Renal pelvis (tissue), 4 donors: Measurements from ENCODE around the gene TPRG1L. TPM values are rescaled to one million over a fixed set of nuclear protein-coding genes. Genes with fewer than 3 reads are reported as not detected.
A peak's percentile ranks its signal among the peaks of the same experiment; 100 is the strongest.
"Not testable (repeated sequence)": the region's sequence is repeated elsewhere in the genome, so short reads cannot be mapped to it uniquely, and the experiment has no call there.

Source experiments
- DNase-seq: peaks from one replicate; pipeline ENCODE4 v3.0.0-alpha.2; 2013
- polyA plus RNA-seq, 3 donors: library from polyadenylated mRNA; unstranded; fragments of 120-200 nt; gene quantifications; one replicate each; pipeline ENCODE4 v1.2.1, GENCODE V29; 2013; ENCODE audit not compliant: insufficient read length in 3 of 3

Gene TPRG1L
- polyA plus RNA-seq, 3 donors: 39.8 to 46.1 (median 41.1) TPM

DNA sequence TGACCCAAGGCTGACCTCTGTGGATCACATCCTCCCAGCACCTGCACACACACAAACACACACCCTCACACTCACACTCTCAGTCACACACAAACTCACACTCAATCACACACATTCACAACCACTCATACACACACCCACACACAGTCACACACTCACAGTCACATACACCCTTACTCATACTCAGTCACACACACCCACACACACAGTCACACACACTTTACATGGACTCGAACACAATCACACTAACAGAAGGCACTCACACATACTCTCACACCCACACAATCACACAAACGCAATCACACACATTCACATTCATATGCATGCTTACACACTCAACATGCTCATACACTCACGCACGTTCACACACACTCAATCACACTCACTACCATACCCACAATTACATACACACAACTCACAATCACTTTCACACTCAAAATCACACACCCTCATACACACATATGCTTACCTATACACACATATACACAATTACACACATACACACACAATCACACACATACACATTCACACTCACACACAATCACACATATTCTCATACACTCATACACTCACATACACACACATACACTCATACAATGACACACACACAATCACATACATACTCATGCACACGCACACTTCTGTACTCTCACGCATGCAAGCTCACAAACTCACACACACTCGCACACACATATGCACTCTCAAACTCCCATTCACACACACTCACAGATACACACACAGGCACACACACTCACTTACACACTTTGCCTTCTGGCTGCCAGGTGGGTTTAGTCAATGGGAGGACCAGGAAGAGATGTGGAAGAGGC is 19.6 kb upstream of the TPRG1L start:
- DNase-seq: no peak

DNA sequence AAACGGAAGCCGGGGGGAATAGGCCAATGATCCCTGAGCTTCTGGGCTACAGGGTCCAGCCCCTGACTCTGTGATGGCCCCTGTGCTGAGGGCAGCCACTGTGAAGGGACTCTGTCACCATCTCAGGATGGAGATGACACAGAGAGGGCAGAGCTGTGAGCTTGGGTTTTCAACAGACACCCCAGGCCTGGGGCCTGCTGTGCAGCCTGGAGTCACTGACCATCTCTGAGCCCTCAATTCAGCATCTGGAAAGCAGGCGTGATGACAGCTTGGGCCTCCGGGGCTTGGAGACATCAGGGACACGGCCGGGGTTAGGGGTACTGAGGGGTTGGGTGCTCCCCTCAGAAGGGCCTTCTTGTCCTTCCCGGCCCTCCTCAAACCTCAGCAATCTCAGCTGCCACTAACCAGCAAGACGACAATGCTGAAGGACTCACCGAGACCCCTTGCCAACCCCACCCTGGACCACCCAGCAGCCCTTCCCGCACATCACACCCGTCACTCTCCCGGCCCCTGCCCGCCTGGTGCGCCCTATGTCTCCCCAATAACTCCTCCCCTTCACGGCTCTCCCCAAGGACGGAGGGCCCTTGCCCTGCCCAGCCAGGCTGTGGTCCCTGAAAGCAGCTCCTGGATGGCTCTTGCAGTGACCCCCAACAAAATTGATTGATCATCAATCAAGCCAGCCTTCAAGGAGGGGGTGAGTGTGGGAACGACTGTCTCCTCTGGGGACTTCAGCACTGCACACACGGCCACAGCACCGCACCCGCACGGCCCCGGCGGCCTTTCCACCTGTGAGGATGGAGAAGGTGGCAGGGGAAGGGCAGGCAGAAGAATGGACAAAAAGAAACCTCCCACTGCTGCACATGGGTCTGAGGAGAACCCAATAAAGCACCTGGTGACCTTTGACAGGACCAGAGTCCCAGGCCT is 17.8 kb upstream of the TPRG1L start:
- no peak for DNase-seq

DNA sequence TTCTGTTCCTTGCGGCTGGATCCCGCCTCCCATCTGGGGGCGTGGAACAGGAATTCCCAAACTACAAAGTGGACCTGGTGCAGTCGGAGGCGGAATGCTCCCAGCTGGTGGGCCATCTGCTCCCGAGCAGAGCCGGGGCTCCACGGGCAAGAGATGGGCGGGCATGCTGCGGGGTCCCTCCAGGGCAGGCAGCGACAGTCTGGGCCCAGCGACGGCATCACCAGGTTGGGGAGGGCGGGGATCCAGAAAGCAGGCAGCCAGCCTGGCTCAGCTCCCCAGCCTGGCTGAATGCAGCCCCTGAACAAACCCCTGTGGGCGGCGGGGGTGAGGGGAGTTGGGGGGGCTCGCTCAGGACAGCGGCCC is 17.1 kb upstream of the TPRG1L start:
- no peak for DNase-seq

DNA sequence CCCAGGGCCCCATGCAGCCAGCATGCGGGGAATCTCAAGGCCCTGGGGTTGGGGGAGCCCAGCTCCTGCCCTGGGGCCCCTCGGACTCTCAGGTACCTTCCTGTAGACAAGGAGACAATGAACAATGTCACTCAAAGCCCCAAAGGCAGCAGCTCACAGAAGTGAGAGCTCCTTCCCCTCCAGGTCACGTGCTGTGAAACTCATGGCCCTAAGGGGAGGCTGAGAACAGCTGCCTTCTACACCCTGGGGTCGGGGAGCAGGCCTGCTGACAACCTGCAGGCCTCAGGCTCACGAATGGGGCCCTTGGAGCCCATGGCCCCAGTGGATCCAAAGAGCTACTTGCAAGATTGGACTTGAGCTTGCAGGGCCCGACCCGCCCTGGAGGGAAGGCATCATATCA is 16.7 kb upstream of the TPRG1L start:
- DNase-seq: no peak

- no peak for DNase-seq
Observed at GRCh38 chr1:3609016-3609768, 15.6 kb upstream of the TPRG1L start.

DNA sequence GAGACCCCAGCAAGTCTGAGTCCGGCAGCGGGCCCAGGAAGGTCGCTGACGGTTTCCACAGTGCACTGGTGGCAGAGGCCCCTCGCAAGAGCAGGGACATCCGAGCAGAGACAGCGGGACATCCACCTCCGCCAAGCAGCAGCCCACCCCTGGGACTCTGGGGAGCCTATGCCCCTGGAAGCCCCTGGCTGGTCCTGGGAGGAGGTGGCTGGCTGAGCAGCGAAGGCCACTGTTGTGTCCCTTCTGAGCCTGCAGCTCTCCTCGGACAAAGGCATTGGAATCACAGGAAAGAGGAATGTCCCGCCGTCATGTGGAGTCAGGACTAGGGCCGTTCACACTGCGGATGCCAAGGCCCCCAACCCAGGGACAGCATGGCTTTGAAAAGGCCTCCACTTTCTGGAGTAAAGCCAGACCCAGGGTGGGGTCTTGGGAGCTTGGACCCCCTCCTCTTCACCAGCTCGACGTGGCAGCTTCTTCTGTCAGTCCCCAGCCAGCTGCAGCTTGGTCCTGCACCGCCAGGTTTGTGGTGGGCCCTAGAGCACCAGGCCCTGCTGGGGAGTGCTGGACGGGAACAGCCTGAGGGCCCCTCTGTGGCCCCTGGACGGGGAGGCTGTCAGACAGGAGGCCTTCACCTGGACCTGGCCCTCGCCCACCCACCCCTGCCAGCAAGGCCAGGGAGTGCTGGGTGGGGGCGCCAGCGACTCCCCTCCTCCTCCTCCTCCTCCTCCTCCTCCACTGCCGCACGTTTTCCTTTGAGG is 14.9 kb upstream of the TPRG1L start:
- no peak for DNase-seq

DNA sequence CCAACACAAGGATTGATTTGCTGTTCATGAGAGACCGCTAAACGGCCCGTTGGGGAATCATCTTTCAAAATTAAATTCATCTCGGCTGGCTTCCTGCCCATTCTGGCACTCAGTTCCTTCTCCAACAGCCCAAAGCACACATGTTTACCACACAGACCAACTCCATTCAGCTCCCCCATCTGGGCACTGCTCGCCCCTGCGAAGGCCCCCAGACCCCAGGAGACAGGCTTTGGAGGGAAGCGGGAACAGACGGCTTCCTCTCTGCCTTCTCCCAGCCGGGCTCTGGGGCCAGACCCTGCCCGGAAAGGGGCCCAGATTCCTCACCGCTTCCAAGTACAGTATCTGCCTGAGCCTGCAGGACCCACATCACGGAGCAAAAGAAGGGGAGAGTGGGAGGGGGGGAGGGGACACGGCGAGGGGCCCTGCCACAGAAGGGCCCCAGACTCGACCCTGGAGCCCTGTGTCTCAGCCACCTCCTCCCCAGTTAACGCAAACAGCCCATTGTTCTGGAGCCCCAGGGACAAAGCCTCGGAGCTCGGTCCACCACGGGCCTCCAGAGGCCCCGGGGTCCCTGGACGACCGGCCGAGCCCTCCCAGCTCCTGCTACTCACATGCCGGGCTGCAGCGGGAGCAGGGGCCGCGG is 14.2 kb upstream of the TPRG1L start:
- DNase-seq: no peak

GRCh38 chr1:3611170-3612019 is 13.4 kb upstream of the TPRG1L start, which contains the start of gene MEGF6:
MEGF6 (minus strand) TSS chr1:3611508; CDS start chr1:3611268, 240 bp downstream.
- DNase-seq: peak; percentile 80

DNA sequence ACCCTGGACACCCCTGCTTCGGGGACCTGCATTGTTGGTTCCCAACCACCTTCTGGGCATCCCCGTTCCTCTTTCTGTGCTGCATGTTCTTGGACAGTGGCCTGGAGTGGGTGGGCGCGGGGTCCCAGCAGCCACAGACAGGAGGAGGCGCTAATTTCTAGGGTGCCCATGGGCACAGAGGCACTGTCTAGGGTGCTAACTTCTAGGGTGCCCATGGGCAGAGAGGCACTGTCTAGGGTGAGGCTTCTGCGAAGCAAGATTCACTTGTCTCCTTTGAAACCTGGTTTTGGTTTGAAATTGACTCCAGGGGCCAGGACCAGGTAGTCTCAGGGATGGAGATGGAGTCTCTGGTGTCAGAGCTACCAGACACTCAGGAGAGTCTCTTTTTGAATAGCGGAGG is 12.7 kb upstream of the TPRG1L start:
- no peak for DNase-seq

DNA sequence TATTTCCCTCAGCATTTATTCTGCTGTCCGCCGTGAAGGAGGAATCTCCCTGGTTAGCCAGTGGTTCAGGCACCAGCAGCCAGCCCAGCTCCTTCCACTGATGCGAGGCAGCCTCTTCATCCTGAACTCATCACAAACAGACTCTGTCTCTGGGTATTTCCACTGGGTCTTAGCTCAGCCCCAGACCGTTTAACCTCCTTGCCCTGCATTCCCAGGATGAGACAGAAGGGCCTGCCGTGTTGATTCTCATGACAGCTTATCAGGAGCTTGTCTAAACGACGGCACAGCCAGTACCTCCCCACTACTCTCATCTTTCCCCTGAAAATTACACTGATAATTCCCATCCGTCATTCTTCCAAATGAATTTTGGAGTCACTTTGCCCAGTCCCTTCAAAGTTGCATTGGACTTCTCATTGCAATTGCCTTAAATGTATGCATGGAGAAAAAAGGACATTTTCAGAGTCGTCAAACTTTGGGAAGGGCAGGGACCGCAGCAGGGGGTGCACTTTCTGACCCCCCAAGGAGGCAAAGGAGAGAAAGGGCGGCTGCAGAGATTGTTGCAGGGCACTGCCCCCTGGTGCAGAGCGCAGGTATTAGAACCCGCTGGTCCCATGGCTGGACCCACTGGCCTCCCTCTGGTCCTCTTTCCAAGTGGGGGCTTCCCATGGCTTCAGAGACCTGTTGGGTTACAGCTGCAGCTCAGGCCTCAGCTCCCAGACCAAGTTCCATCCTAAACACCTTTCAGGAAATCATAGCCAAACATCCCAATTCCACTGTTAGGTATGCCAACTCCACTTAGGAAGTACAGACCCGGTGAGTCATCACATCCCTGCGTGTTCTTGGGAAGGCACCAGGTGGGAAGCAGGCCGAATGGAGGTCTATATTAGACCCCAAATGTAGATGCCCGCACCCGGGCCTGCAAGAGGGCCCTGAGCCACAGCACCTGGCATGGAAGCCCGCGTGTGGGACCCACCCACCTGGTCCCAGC is 9.8 kb upstream of the TPRG1L start:
- no peak for DNase-seq

DNA sequence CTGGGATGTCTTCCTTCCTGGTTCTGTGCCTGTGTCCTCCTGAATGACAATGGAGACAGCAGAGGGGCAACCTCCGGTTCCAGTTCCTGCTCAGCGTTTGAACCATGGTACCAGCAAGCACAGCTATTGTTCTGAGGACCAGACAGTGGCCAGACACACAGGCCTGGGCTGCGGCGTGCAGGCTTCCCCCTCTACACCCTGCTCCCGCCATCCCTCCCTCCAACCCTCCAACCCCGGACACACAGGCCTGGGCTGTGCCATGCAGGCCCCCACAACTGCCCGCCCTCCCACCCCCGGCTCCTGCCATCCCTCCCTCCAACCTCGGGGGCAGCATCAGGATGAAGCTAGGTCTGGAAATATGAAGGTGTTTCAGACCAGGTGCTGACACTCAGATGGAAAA is 8.0 kb upstream of the TPRG1L start:
- no peak for DNase-seq

- DNase-seq: no peak
Observed at GRCh38 chr1:3617806-3618345, 6.9 kb upstream of the TPRG1L start.

DNA sequence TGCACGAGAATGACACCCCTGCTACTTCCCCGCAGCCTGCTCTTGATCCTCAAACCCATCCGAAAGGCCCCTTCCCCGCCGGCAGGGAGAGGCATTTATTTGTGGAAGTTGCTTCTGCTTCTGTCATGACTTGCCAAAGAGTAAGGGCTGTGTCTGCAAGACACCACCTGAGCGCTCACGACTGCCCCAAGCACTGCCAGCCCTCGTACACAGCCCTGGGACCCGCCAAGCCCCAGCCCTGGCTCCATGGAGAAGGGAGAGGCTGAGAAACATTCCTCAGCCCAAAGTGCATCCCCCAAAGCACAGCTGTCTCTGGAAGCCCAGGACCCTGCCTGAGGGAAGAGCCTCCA is 6.3 kb upstream of the TPRG1L start:
- no peak for DNase-seq

- peak; percentile 78 for DNase-seq
Observed at GRCh38 chr1:3618881-3619671, 5.7 kb upstream of the TPRG1L start.

- no peak for DNase-seq
Observed at GRCh38 chr1:3620708-3621107, 4.1 kb upstream of the TPRG1L start.

- DNase-seq: not testable (repeated sequence)
Observed at GRCh38 chr1:3621151-3621671, 3.6 kb upstream of the TPRG1L start.

DNA sequence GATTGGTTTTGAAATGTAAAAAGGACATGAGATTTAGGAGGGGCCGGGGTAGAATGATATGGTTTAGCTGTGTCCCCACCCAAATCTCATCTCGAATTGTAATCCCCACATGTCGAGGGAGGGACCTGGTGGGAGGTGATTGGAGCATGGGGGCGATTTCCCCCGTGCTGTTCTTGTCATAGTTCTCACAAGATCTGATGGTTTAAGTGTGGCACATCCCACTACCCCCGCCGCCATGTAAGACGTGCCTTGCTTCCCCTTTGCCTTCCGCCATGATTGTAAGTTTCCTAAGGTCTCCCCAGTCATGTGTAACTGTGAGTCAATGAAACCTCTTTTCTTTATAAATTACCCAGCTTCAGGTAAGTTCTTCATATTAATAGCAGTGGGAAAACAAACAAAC is 2.7 kb upstream of the TPRG1L start:
- not testable (repeated sequence) for DNase-seq
